T-helper 1 cell (primary cell): Measurements from ENCODE around the gene EML6.

Experiments
- DNase-seq, 5 donors: peaks; one replicate each; pipeline ENCODE4 v3.0.0-alpha.2; 2012 to 2020

Gene EML6

DNA sequence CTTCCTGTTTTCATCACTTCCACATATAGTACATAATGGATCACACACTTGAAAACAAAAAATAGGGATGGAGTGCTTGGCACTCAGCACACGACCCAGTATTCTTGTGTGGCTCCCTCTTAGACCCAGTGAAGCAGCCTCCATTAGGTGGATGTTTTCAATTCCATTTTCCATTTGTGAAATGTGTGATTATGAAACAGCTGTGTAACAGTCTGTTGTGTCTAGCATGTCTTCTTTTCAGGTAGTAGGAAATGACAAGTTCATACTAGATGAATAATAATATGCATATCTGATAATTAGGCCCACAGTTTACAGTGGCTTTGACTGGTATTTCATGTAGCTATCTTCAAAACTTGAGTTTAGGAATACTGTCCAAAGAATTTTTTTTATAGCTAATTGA is 35.5 kb downstream of the EML6 start:
- DNase-seq = no peak

DNA sequence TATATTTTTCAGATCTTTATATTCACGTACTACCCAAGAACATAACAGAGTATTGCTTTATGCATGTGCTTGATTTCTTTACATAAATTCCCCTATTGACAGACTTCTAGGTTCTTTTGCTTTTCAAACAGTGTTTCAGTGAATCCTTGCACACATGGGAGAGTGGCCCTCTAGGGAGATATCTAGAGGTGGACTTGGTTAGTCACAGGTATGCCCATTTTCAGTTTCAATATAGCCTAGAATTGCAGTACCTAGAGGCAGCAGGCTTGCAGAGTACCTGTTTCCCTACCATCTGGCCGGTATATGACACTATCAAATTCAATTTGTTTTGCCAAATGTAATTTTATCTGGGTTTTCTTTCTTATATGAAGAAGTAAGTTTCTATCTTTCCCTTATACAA is 36.8 kb downstream of the EML6 start:
- DNase-seq = no peak

DNA sequence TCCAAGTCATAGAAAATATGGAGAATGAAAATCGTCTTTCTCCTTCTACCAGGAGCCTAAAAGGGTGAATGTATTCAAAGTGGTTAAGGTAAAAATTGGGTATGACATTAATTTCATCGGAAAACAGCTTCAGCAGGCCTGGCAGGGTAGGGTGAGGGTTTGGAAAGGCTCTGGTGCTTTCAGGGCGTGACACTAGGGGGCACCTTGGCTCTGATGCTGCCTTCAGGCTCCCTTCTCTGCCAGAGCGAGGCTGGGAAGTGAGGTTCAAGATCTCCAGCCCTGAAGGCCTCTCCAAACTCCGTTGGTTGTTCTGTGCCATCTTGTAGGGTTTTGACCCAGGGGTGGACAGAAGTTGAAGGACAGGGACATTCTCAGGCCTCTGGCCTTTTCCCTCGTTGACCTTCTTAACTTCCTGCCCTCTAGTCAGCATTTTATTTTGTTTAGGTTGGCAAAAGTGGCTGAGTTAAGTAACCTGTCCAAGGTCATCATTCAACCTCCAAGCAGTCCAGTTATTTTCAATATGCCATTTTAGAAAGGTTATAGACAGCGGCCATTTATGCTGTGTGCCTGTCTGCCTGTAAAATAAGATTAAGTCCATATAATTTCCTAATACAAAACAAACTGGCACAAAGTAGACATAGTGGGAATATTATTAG is 40.3 kb downstream of the EML6 start:
- DNase-seq = no peak

DNA sequence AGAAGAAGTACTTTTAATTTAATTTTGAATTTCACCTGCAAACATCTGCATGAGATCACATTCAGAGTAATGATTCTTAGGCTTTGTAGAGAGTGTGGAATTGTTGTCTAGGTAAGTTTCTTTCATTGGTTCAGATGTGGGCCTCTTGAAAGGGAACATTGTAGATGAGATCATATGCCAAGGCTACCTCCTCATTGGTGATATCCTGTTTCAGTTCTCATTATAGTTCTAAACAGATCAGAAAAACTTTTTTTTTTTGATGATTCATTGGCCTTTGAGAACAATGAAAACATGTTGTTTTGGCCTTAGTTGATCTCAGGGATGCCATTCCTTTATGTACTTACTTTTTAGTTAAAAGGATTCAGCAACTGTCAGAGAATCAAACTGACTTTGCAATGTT is 44.5 kb downstream of the EML6 start:
- DNase-seq = no peak

DNA sequence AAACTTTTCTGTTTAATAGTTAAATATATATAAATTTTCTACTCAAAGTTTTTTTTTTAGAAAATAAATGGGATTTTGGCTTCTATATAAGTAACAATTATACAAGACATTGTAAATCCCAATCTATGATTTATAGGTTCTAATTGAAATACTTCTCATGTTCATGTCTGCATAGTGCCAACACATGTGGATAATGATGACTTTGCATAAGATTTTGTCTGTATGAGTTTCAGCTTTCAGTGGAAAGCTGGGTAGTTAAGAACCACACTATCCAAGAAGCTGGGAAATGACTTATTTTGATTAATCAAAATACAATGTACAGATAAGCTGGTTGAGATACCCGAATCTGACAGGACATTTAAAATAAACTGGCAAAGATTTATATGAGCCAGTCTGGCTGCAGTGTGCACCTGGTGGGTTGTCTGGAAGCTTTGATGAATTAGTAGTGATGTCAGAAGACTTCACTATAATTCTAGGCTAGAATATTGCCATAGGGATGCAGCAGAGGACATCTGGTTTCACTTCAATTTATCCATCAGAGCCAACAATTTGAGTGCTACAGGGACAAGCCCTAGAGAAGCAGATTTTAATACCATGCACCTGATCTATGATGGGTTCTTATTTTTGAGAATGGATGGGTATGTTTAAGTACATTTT is 45.4 kb downstream of the EML6 start:
- no peak for DNase-seq

DNA sequence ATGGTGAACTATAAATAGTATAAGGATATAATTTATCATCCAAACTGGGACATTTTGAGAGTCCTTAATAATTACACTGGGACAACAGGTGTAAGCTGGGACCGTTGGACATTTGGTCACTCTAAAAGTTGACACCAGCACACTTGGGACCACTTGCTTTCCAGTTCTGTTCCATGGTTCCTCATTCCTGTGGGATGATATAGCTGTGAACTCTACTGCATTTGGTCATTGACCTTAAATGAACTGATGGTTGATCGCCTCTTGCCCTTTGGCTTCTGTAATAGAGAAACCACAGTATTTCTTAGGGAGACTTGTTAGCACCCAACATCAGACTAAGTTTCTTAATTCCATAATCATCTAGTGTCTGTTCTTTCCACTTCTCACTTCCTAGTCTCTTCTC is 46.7 kb downstream of the EML6 start:
- no peak for DNase-seq

DNA sequence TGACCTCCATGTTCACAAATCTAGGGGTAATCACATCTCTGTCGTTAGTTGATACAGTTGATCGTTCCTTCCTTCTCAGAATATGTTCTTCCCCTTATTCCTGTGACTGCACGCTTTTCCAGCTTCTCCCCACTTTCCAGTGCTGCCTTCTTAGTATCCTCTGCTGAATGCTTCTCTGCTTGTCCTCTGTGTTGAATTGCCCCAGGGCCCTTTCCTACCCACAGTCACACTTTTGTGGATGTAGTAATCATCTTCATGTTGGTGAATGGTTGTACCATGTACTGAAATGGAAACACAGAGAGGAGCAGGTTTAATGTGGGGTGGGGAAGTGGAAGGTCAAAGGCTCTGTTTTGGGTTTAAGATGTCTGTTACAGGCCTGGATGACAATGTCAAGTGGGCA is 47.2 kb downstream of the EML6 start:
- no peak for DNase-seq

DNA sequence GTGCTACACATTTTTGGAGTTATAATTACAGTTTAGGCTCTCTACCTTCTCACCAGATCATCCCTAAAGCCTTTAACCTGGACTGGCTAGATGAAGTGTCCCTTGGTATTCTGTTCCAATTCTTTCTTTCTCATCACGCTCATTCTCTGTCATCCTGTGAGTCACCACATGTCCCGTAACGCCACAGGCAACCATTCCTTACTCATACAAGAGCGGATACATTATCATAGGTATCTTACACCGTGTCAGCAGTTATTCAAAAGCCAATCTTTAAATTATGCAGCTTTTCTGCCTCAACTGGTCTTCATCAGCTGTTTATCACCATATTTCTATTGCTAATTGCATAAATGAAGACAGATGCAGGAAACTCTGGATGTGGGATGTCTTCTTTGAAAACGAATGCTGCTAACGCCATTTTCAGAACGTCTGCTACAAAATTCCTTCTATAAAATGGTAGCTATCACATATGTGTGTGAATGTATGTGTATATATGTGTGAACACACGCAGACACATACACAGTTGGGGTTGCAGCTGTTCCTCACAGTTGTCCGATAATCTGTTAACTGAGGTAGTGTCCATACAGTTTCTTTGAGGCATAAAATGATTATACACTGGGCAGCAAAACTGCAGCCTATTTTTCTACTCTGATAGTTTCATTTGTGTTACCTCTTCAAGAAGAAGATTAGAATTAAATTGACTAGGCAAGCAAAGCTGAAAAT is 47.9 kb downstream of the EML6 start:
- no peak for DNase-seq

DNA sequence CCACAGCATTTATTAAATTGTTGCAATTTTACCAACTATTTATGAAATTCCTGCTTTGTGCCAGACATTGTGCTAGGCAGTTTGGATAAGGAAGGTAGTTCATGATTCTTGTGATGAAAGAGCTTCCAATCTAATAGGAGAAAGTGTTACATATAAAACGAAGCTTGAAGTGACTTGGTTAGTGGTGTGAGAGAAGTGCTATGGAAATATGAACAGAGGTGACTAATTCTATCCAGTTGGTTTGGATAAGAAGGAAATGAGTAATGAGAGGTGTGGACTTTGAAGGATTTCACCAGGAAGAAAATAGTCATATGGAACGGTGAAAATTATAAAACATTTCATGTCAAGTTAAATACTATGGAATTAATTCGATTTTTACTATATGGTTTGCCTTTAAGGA is 48.6 kb downstream of the EML6 start:
- no peak for DNase-seq

DNA sequence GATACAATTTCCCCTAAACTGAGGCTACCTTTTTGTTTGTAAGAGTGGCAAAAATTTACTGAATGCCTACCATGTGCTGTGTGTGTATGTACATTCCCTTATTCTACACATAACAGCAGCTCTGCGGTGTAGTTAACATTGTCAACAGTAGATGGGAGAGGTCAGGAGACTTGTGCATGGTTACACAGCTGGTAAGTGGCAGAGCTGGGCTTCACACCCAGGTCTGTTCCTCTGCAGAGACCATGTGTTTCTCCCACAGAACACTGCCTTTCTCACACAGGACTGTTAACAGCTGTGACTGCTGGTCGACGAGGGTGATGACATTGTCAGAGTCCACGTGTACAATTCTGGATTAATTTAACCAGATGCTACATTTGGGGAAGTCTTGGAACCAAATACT is 49.1 kb downstream of the EML6 start:
- no peak for DNase-seq

DNA sequence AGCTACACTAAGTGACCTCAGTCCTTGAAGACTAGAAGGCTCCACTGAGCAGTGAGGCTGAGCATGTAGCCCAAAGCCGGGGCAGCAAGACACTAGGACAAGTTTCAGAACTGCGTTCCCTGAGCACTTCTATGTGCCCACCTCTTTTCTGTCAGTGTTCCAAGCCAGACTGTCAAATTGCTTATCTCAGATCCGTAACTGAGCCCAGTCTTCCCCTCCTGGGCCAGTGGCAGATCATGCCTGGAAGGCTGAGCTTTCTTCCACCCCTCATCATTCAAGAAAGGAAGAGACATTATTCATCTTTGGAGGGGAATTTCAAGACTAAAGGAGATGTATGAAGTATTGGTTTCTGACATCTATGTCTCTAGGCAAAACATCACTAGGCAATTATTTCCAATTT is 49.8 kb downstream of the EML6 start:
- DNase-seq = no peak

DNA sequence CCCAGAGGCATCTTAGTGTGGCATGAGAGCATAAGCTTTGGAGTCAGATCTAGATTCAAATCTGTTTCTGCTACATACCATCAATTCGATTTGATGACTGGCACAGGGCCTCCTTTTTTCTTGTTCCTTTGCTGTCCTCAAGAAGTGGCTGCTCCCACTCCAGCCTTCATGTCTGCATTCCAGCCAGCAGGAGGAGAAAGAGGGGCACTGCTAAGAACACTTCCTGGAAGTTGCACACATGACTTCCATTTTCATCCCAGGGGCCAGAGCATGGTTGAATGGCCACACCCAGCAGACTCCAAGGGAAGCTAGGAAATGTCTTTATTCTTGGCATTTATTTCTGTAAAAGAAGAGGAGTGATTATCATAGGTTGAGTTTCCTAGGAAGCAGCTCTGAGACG is 50.4 kb downstream of the EML6 start:
- no peak for DNase-seq

DNA sequence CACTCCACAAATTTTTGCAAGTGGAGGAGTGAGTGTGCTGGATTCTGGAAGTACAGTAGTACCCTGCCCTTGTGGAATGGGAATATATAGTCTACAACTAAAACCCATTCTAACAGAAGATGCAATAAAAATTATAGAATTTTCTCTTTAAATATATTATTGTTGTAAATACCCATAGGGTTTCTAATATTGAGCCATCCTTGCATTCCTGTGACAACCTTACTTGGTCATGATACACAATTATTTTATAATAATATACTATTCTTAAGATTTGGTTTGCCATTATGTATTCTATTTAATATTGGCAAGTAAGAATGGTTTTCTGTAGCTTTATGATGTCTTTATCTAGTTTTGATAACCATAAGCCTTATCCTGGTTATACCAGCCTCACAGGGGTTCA is 52.2 kb downstream of the EML6 start:
- DNase-seq = no peak

DNA sequence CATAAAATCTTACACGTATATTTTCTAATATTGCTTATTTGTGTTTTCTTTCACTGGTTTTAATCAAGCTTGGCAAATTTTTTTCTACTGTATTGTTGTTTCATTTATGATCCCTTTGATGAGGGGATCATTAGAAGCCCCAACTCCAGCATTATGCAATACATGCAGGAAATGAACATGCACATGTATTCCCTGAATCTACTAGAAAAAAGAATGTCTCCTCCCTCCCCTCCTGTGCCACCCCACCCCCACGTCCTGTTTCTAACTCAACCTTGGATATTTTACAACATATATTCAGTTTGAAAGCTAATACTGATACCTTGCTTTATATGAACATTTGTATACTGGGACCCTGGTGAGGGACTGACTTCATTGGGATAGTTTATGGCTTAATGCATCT is 53.0 kb downstream of the EML6 start:
- no peak for DNase-seq

DNA sequence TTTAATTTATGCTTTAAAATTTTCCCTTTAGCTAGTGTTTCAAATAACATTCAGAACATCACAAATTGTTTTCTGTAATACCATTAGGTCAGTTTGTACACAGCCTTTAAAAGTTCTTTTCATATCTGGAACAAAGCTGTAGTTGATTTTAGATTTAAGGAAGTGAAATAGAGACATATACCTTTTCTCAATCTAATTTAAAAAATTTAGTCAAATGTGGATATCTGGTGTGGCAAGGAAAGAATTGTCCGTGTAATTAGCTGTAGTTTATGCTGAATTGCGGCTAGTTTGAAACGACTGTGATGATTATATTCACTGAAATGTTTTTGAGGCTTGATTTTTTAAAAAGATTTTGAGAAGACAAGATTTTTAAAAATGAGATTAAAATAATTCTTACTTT is 59.9 kb downstream of the EML6 start:
- no peak for DNase-seq

DNA sequence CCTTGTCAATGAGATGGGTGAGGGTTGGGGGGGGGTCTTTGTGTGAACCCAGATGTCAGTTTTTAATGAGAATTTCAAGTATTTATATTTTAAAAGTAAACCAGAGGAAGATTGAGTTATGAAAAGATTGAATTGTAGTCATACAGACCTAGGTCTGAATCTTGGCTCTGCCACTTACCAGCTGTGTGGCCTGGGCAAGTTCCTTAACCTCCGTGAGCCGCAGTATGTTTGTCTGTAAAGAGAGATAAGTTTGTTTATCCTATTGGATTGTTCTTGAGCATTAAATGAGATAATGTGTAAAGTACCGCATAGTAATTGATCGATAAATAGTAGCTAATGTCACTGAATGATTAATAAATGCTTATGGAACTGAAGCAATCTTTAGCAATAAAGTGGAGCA is 63.8 kb downstream of the EML6 start:
- no peak for DNase-seq

DNA sequence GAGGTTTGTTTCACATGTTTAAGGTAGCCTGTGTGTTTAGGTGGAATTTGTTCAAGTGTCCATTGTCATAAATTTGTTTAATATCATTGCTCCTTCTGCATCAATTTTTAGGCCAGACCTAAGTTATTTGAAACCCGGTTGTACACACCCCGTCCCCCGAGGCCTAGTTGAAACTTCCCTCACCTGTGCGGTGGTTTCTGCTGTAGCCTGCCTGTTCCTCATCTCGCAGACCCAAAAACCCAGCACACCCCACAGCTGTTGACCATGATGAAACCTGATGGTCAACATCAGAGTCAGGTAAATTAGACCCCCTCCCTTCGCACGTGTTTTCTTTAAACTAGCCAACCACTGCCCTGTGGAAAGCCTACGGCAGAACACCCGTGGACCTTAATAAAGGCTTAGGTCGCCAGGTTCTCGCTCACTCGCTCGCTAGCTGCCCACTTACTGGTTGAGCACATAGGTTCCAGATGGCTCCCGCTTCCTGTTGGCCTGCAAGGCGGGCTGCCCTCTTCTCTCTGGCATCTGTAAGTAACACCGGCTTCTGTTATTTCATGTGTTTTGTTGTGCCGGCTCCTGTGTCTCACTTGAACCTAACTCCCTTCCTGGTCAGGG is 64.4 kb downstream of the EML6 start:
- no peak for DNase-seq

DNA sequence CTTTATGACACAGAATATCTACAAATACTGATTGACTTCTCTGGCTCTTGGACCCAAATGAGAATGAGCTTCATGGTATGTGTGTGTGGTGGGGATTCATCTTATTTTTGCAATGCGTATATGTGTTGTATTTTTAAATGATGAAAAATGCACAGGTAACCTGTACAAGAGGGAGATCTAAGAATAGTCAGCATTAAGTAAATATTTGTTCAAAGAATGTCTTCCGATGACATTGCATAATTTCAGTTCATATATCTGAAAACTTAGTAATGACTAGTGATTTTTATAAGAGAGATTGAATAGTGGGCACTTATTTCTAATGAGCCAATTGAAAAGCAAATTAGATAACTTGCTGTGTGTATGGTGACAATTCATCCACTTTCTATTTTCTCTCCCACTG is 66.4 kb downstream of the EML6 start:
- DNase-seq = no peak

DNA sequence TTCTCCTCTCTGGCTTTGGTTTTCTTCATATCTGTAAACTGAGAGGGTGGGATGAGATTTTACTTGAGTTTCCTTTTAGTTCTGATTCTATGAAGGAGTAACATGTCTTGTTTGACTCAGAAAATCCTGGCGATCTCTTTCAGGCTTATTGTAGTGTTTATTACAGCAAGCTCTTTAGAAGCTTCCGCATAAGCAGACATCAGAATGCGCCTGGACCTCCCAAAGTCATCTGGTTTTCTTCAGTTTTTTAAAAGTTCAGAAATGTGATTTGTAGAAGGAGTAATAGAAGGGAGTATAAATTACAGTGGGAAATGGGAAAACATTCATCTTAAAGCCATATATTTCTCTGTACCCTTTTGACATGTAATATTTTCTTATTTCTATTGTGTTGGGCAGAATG is 68.4 kb downstream of the EML6 start:
- DNase-seq = no peak

DNA sequence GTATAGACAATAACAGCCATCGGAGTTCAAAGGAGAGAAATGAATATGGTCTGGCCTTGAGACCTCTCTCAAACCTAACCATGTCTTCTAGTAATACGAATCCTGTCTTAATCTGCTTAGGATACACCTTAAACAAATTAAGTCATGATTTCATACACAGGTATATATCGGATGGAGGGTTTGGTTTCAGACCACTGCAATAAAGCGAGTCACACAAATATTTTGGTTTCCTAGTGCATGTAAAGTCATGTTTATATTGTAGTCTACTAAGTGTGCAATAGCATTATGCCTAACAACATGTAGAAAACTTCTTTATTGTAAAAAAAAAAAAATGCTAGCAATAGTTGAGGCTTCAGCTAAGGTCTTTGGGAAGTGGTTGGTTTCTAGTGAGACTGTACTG is 73.8 kb downstream of the EML6 start:
- DNase-seq = no peak

DNA sequence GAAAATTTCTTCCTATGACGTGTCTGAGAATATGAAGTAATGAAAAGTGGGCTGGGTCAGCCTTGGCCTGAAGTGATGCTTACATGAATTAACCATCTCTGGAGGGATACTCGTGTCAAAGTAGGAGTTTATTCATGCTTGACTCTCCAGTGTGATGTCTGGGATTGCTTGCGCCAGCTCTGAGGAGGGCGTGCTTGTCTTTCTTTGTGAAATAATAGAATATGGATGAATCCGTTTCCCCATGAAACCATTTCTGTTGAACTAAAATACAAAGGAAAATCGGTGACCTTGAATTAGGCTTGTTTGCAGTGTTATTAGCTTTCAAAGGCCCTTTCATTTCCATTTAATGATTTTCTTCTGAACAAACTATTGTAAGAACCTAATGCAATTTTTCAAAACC is 77.9 kb downstream of the EML6 start:
- no peak for DNase-seq

DNA sequence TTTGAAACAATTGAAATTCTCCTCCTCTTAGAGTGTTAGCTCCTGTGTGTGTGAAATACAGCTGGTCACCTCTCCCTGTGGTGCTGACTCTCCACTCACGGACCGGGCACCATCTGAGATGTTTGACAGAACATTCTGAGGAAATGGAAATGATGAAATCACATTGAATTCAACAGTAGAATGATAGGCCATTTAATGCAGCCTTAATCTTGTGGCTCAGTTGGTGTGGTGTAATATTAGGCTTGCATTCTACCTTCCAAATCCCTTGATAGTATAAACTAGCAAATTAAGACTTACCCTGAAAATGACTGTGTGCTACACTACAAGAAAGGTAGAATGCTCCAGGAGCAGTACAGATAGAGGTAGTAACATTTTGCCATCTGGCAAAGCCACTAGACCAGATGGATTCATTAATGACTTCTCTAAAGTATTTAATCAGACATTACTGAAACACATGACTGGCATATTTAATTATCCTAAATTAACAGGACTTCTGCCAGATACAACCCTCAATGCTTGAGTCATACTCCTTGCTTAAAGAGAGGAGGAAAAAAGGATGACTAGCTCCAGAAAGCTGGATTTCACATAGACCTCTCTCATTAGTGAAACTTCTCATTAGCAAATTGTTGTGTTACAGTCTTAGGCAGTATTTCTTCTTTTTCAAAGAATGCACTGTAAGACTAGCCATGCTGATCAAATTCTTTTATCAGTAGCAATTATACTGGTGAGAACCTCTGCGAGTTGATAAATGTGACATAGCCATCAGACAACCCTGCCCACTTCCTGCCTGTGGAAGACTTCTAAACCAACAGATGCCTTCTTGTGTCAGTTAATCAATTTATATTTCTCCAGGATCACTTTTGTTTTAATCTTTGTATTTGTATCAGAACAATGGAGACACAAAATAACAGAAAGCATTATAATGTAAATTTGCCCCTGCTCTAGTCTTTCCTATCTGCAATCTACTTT is 80.6 kb downstream of the EML6 start:
- no peak for DNase-seq

DNA sequence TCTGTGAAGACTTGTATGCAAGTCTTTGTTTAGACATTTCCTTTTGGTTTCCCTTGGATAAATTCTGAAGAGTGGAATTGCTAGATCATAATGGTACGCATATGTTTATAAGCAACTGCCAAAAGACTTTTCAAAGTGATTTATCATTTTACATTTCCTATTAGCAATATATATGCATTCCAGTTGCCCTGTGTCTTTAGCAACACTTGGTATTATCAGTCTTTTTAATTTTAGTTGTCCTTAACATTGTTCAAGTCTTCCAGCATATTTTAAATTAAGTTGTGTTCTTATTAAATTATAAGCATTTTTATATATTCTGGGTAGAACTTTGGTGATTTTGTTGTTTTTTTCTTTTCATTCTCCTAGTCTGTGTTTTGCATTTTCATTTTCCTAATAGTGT is 81.8 kb downstream of the EML6 start:
- DNase-seq = no peak
